GM12892 (cell line): Measurements from ENCODE around the gene DAPK1.

Experiments used
- POLR2A ChIP-seq: IDR thresholded peaks from 2 replicates; pipeline ENCODE4 v1.6.1; 2011; ENCODE audit warnings: low read depth, low read length, control low read depth
- POLR2AphosphoS5 ChIP-seq: IDR thresholded peaks from 2 replicates; pipeline ENCODE4 v1.6.1; 2011; ENCODE audit warnings: low read depth, low read length, control low read depth
- TAF1 ChIP-seq: IDR thresholded peaks from 2 replicates; pipeline ENCODE4 v1.6.1; 2011; ENCODE audit warnings: low read depth, mild to moderate bottlenecking, control low read depth, low read length, borderline replicate concordance

GRCh38 chr9:87674565-87675299, 177.1 kb downstream of the DAPK1 start:
- TF ChIP-seq POLR2A (no peak), POLR2AphosphoS5 (no peak), TAF1 (no peak)
